ENCODE data around the gene CTNNA1. TPM values are rescaled to one million over a fixed set of nuclear protein-coding genes. Genes with fewer than 3 reads are reported as not detected.
"Not testable (repeated sequence)": the region's sequence is repeated elsewhere in the genome, so short reads cannot be mapped to it uniquely, and the experiment has no call there.

CTNNA1 gene
- total RNA-seq, 1 donor: 327 TPM

DNA sequence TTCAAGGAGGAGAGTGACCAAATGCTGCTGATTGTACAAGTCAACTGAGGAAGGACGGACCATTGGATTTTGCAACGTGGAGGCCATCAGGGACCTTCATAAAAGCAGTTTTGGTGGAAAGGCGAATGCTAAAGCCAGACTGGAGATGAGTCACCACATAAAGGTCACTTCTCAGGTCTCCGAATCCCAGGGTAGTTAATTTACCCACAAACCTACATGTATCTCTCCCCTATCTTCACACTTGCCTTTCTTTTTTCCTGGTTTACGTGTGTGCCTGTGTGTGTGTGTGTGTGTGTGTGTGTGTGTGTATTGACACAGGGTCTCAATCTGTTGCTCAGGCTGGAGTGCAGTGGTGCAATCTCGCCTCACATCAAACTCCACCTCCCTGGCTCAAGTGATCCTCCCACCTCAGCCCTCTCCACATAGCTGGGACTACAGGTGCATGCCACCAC, 4.6 kb upstream of the CTNNA1 start:
- DNase-seq (ENCODE audit: low read depth): peak; percentile 51
- no peak overlapping the region for H3K4me3 ChIP-seq (ENCODE audit: low read depth, low read length)
- TF ChIP-seq, protein P1, sequence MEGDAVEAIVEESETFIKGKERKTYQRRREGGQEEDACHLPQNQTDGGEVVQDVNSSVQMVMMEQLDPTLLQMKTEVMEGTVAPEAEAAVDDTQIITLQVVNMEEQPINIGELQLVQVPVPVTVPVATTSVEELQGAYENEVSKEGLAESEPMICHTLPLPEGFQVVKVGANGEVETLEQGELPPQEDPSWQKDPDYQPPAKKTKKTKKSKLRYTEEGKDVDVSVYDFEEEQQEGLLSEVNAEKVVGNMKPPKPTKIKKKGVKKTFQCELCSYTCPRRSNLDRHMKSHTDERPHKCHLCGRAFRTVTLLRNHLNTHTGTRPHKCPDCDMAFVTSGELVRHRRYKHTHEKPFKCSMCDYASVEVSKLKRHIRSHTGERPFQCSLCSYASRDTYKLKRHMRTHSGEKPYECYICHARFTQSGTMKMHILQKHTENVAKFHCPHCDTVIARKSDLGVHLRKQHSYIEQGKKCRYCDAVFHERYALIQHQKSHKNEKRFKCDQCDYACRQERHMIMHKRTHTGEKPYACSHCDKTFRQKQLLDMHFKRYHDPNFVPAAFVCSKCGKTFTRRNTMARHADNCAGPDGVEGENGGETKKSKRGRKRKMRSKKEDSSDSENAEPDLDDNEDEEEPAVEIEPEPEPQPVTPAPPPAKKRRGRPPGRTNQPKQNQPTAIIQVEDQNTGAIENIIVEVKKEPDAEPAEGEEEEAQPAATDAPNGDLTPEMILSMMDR (IDR thresholded peaks at IDR 0.05; ENCODE audit: insufficient read depth, low read length): no peak

DNA sequence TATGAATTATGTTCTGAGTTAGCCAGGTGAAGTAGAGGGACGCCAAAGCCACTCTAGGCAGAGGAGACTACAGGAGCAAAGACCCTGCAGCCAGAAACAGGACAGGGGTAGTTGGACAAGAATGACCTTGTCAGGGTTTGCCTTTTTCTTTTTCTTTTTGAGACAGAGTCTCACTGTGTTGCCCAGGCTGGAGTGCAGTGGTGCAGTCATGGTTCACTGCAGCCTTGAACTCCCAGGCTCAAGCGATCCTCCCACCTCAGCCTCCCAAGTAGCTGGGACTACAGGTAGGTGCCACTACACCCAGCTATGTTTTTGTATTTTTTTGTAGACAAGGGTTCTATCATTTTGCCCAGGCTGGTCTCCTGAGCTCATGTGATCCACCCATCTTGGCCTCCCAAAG, 1.9 kb upstream of the CTNNA1 start:
- not testable (repeated sequence) for H3K4me3 ChIP-seq (ENCODE audit: low read depth, low read length); DNase-seq (ENCODE audit: low read depth)

DNA sequence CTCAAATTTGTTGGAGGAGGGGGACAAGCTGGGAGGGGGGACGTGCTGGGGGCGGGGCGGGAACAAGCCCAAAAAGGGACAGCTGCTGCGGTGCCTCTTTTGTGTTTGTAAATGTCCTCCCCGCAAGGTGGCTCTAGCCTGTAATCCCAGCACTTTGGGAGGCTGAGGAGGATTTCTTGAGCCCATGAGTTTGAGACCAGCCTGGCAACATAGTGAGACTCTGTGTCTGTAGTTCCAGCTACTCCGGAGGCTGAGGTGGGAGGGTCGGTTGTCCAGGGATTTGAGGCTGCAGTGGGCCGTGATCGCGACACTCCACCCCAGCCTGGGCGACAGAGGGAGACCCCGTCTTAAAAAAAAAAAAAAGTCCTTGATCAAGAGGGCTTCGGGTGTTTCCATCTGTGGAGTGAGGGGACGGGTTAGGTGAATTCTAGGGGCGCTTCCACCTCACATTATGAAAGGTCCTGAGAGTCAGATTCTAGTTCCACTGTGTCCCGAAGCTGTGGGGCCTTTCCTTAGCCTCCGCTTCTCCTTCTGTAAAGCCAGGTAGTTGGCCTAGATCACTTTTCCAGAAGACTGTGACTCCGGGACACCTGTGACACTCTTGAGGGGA, 779 bp upstream of the CTNNA1 start:
- H3K4me3 ChIP-seq (ENCODE audit: low read depth, low read length): peak overlapping the region; percentile 84
- peak; percentile 35 for DNase-seq (ENCODE audit: low read depth)

DNA sequence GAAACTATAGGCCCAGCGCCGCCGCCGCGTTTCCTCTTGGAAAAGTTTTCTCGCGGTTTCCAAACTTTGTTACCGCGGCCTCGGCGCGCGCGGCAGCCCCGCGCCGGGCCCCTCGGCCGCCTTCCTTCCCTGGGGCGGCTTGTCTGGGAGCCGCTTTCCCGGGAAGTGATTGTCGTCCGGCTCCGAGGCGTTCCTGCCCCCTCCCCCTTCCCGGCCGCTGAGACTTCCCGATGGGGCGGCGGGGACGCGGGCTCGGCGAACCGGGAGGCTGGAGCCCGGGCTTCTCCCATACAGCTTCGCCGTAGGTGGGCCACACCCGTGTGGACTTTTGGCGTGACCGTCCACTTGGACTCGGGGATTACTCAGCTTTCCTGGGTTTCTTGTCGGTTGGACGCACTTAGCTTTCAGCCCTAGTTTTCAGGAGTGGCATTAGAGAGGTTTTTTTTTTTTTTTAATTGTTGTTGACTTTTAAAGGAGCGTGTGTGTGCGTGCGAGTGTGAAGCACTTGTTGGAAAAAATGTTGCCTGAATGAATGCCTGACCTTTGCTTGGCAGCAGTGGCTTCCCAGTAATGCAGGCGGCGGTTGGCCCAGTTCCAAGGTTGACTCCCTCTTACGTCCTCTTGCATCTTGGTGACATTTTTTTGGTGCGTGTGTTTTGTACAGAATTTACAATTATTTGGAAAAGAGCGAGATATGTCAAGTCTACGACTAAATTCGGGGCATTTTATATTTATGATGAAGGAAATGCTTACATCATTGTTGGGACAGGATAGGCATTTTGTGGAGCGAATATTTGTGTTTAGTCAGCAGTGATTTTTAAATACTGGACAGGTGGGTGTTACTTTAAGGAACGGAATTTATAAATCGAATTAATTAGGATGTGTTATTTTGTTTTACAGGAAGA, 821 bp downstream of the CTNNA1 start:
- H3K4me3 ChIP-seq (ENCODE audit: low read depth, low read length): peak overlapping the region; percentile 84
- TF ChIP-seq, protein P1 (IDR thresholded peaks at IDR 0.05; ENCODE audit: insufficient read depth, low read length): no peak
- DNase-seq (ENCODE audit: low read depth): peak; percentile 96

More for the DNA sequence above, 779 bp upstream of the CTNNA1 start:
- TF ChIP-seq, protein P1 (IDR thresholded peaks at IDR 0.05; ENCODE audit: insufficient read depth, low read length): peak; percentile 15

DNA sequence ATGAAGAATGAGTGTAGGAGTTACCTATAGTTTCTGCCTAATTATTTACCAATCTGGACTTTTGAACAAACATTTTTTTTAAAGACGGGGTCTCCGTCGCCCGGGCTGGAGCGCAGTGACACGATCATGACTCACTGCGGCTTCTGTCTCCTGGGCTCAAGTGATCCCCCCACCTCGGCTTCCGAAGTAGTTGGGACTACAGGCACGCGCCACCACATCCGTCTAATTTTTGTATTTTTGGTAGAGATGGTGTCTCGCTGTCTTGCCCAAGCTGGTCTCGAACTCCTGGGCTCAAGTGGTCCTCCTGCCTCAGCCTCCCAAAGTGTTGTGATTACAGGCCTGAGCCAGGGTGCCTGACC, 1.5 kb downstream of the CTNNA1 start:
- DNase-seq (ENCODE audit: low read depth): no peak
- peak overlapping the region; percentile 84 for H3K4me3 ChIP-seq (ENCODE audit: low read depth, low read length)
- TF ChIP-seq, protein P1 (IDR thresholded peaks at IDR 0.05; ENCODE audit: insufficient read depth, low read length): no peak

DNA sequence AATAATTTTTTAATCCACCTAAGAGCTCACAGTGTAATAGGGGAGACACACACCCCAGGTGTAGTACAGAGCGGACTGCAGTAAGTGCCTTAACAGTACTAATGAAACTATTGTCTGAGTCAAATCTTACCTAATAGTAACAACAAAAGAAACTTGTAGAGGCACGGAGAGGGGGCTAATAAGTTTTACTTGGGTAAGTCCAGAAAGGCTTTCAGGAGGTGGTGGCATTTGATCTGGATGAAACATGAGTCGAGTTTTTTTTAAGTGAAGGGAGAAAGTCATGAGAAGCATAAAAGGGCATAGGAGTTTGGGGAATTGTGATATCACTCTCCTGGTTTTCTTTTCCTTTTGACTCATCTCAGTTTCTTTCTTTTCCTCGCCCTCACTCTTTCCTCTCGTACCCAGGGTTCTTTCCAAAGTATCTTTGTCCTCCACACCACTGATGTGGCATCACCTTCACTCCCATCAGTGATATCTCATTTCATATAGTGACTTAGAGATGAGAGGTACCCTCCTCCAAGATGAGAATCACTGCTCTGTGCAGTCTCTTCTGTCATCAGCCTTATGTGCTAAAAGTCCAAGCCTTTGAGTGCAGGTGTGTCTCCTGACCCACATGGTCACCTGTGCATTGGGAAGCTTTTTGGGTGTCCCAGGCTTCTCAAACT, 2.0 kb downstream of the CTNNA1 start:
- TF ChIP-seq, protein P1 (IDR thresholded peaks at IDR 0.05; ENCODE audit: insufficient read depth, low read length): no peak
- peak overlapping the region; percentile 84 for H3K4me3 ChIP-seq (ENCODE audit: low read depth, low read length)
- DNase-seq (ENCODE audit: low read depth): no peak
